WERI-Rb-1 (cell line): Measurements from ENCODE around the gene C2orf49.

Experiments used
- DNase-seq: peaks from one replicate; pipeline ENCODE4 v3.0.0-alpha.2; 2020
- H3K27ac ChIP-seq: fragments of 250-450 bp; sonication (Bioruptor Pico); 2 replicates; pipeline ENCODE4 v1.5.1; 2020; ENCODE audit warnings: mild to moderate bottlenecking, moderate library complexity
- H3K27me3 ChIP-seq: fragments of 250-450 bp; sonication (Bioruptor Pico); 2 replicates; pipeline ENCODE4 v1.5.1; 2021; ENCODE audit warnings: mild to moderate bottlenecking, low read depth, moderate library complexity; ENCODE audit not compliant: insufficient read depth, severe bottlenecking
- H3K36me3 ChIP-seq: fragments of 250-450 bp; sonication (Bioruptor Pico); 2 replicates; pipeline ENCODE4 v1.5.1; 2020; ENCODE audit warnings: mild to moderate bottlenecking, moderate library complexity
- H3K4me3 ChIP-seq: 2 replicates; pipeline ENCODE4 v1.5.1; 2011; ENCODE audit warnings: low read depth, mild to moderate bottlenecking, control low read depth, low read length
- H3K9me3 ChIP-seq: fragments of 250-450 bp; sonication (Bioruptor Pico); 2 replicates; pipeline ENCODE4 v1.5.1; 2021; ENCODE audit warnings: mild to moderate bottlenecking, moderate library complexity; ENCODE audit not compliant: severe bottlenecking
- CTCF ChIP-seq: IDR thresholded peaks from 2 replicates; pipeline ENCODE4 v1.5.1; 2011; ENCODE audit warnings: low read depth, mild to moderate bottlenecking, control low read depth, inconsistent platforms, low read length

The C2orf49 gene

GRCh38 chr2:105294046-105294445, 43.3 kb upstream of the C2orf49 start:
- no peak for TF ChIP-seq CTCF
- Histone ChIP-seq H3K9me3 (no peaks in the 10 kb centered on the region), H3K36me3 (peaks cover 54% of the 10 kb centered on the region), H3K4me3 (no peak overlapping the region), H3K27ac (no peak overlapping the region), H3K27me3 (no peaks in the 10 kb centered on the region)
- DNase-seq, result no peak

GRCh38 chr2:105294844-105295481, 42.4 kb upstream of the C2orf49 start:
- Histone ChIP-seq H3K9me3 (no peaks in the 10 kb centered on the region), H3K36me3 (peaks cover 54% of the 10 kb centered on the region), H3K27me3 (no peaks in the 10 kb centered on the region), H3K27ac (no peak overlapping the region), H3K4me3 (no peak overlapping the region)
- peak; percentile 63 for TF ChIP-seq CTCF
- peak; percentile 70 for DNase-seq

GRCh38 chr2:105296017-105296611, 41.2 kb upstream of the C2orf49 start:
- peaks cover 43% of the 10 kb centered on the region for H3K36me3 ChIP-seq
- no peak overlapping the region for H3K4me3 ChIP-seq
- no peak for TF ChIP-seq CTCF
- no peaks in the 10 kb centered on the region for H3K27me3 ChIP-seq
- no peak overlapping the region for H3K27ac ChIP-seq
- H3K9me3 ChIP-seq, result no peaks in the 10 kb centered on the region
- no peak for DNase-seq

GRCh38 chr2:105297216-105297615, 40.1 kb upstream of the C2orf49 start:
- H3K9me3 ChIP-seq, result no peaks in the 10 kb centered on the region
- H3K36me3 ChIP-seq, result peaks cover 37% of the 10 kb centered on the region
- no peak overlapping the region for H3K4me3 ChIP-seq
- H3K27me3 ChIP-seq, result no peaks in the 10 kb centered on the region
- no peak for TF ChIP-seq CTCF
- no peak overlapping the region for H3K27ac ChIP-seq
- DNase-seq, result no peak

GRCh38 chr2:105298017-105298416, 39.3 kb upstream of the C2orf49 start:
- H3K27ac ChIP-seq, result no peak overlapping the region

More at GRCh38 chr2:105298017-105298416, 39.3 kb upstream of the C2orf49 start:
- no peak for DNase-seq
- H3K9me3 ChIP-seq, result no peaks in the 10 kb centered on the region
- H3K27me3 ChIP-seq, result no peaks in the 10 kb centered on the region
- H3K4me3 ChIP-seq, result no peak overlapping the region
- peaks cover 37% of the 10 kb centered on the region for H3K36me3 ChIP-seq
- TF ChIP-seq CTCF, result no peak
